HS-27A (cell line): ENCODE results near the gene ZNHIT3.

ENCODE experiments used
- DNase-seq: peaks from one replicate; pipeline ENCODE4 v3.0.0-alpha.2; 2012; ENCODE audit warnings: low read depth, missing footprints

The ZNHIT3 gene

DNA sequence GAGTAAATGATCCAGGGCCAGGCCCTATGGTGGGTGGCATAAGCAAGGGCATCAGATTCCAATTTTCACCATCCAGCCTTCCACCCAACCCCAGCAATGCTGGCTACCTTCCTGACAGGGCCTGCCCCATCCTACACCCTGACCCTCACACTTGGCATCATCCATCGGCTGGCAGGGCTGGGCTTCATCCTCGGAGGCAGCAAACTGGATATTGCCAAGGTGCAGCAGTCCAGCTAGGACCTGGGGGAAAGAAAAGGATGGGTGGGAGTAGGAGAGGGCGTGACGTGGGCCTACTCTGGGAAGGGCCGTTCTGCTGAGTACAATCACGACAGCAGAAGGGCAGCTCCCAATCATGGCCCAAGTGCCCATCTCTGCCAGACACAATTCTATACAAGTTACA, 24.7 kb downstream of the ZNHIT3 start:
- no peak for DNase-seq

DNA sequence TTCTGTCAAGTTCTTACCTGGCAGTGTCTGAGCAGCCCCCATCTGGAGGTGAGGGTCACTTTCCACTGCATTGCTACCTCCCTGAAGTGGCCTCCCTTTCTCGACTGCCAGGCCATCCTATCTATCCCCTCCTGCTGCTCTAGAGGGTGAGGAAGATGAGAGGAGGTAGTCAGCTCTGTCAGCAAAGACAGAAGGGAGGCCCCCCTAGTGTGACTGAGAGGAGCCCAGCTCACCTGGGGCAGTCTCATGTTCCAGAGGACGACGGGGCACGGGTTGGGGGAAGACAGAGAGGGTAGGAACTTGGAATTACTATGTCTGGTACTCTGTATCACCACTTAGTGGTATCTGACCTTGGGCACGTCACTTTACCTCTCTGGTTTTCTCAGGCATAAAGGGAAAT, 26.2 kb downstream of the ZNHIT3 start:
- no peak for DNase-seq

DNA sequence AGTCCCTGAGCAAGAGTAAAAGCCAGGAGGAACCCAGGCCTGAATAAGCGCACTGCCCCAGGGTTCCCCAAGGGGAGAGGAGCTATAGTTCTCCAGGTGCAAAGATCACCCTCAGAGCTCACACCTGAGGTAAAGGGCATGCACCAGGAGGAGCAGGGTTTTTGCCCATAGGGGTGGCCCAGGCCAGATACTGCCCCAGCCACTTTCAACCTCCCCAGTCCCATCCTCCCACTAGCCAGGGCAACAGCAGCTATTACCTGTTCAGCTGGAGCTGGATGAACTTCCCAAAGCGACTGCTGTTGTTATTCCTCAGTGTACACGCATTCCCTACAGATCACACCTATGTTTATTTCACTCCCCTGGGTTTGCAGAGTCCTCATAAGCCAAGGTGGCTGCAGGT, 28.4 kb downstream of the ZNHIT3 start:
- DNase-seq: no peak

DNA sequence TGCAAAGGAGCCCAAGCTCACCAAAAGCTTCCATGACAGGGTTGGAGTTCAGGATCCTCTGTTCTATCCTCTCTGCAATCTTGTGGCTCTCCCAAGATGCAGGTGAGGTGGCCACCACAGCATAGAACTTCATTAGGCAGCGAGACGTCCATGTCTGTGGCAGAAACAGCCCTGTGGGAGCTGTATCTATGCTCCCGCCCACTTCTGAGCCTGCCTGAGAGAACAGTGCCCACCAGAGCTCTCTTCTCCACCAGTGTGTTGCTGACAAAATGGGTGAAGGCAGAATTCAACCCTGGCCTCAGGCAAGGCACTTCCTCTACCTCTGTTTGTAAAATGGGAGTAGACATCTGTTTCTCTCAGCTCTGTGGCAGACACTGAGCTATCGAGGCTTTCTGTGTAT, 29.4 kb downstream of the ZNHIT3 start:
- no peak for DNase-seq

DNA sequence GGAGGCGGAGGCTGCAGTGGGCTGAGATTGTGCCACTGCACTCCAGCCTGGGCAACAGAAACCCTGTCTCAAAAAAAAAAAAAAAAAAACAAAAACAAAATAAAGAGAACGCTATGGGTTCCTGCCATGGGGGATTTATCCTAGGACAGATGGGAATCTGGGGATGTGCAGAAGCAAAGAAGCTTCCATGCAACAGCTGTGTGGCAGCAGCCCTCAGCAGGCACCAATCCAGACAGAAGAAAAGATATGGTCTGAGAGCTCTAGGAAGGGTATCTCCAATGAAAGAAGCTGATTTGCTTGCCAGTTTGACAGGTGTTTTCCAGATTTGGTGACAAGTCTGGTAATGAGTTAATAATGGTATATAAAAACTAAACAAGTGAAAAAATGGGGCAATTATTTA, 36.6 kb downstream of the ZNHIT3 start:
- DNase-seq: no peak

DNA sequence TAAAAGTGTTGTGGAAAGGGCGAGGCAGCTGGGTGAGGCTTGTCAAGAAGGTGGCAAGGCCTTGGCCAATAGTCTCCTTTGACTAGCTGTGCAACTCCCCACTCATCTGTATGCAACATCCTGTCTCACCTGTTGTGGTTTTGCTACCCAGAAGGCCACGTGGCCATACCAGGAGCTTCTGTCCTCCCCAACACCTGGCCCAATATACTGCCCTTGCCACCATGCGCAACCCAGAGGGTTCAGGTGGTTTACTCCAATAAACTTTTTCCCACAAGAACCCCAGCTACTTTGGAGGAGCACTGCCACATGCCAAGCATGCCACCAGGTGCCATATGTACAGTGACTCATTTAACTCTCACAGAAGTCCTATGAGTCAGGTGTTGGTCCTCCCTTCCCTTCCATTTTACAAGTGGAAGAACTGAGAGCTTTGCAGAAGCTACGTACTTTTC, 38.0 kb downstream of the ZNHIT3 start:
- no peak for DNase-seq

DNA sequence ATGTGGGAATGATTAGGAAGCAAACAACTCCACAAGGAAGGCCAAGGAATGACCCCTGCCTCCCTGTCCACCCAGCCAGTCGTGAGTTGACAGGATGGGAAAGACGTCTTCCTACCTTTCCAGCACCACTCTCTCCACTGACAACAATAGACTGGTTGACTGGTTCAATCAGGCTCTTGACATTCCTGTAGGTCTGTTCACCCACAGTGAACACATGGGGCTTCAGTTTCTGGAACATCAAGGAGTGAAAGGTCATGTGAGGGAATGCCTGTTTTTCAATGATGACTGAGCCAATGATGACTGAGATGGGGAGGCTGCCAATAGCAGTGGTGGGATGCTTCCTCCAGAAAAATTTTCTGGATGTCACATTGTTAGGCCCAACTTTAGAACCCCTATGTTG, 38.6 kb downstream of the ZNHIT3 start:
- no peak for DNase-seq

DNA sequence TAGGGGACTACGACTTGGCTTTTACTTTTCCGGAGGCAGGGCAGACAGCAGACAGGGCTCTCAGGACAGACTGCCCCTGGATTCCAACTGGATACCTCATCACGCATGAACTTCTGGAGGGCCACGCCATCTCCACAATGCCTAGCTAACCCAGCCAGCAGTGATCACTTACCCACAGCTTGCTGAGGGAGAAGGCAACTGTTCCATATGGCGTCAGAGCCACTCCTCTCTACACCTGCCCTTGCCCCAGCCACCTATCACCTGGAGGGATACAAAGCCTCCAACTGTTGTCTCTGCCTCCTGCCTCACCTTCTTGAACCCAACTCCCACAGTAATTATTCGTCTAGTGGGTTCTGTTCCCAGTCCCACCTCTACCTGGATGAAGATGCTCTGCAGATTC, 39.4 kb downstream of the ZNHIT3 start:
- no peak for DNase-seq

DNA sequence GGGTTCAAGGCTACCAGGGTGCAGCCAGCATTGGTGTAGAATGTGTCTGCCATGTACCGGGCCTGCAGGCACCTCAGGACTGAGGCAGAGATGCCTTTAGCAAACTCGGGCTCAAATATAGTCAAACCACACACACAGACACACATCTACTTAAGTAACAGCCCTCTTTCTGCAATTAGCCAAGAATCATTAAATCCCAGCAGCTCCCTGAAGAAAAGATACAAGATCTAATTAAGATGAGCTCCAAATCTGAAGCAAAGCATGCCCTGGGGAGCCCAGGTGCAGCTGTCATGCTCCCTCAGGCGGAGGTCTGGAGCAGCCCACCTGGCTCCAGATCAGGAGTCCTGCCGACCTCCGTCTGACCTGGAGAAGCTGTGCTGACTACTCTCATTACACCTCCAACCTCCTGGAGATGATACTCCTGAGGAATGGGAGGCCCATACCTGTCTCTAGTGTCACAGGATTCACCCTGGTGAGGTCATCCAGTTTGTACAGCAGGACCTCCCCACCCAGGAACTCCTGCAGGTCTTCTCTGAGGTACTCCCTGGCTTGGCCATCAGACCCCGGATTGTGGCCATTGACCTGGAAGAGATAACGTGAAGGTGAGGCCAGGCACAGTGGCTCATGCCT, 41.3 kb downstream of the ZNHIT3 start:
- no peak for DNase-seq

DNA sequence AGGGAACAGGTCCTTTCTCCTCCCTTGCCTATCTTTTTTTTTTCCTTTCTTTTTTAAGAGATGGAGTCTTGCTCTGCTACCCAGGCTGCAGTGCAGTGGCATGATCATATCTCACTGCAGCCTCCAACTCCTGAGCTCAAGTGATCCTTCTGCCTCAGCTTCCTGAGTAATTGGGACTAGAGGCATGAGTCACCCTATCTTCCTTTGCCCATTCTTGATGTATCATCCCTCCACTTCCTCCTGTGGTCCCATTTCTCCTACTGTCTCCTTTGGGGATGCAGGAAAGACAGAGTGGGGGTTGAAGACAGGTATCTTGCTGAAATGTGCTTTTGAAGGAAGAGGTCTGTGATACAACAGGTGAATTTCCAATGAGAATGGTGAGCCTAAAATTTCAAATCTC, 42.6 kb downstream of the ZNHIT3 start:
- no peak for DNase-seq

DNA sequence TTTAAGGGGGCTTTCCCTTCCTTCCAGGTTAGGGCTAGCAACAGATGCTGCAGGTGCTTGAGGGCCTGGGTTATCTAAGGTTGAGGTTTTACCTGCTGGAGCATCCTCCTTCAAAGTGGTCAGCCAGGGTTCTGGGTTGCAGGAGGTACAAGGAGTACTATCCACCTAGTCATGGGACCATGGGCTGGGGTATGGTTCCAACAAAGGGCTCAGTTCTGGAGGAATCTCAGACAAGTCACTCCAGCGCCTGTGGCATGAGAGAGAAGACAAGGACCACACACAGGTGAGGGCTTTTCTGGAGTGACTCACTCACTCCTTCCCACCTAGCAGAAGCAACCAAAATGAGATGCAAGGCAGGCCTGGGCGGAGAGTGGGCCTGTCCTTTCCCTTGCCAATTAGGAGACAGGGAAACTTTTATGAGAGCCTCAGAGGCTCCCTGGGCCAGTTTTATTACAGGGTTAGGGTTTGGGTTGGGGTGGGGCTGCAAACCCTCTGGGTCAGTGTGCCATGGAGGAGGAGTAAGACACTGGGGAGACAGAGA, 46.0 kb downstream of the ZNHIT3 start:
- no peak for DNase-seq

DNA sequence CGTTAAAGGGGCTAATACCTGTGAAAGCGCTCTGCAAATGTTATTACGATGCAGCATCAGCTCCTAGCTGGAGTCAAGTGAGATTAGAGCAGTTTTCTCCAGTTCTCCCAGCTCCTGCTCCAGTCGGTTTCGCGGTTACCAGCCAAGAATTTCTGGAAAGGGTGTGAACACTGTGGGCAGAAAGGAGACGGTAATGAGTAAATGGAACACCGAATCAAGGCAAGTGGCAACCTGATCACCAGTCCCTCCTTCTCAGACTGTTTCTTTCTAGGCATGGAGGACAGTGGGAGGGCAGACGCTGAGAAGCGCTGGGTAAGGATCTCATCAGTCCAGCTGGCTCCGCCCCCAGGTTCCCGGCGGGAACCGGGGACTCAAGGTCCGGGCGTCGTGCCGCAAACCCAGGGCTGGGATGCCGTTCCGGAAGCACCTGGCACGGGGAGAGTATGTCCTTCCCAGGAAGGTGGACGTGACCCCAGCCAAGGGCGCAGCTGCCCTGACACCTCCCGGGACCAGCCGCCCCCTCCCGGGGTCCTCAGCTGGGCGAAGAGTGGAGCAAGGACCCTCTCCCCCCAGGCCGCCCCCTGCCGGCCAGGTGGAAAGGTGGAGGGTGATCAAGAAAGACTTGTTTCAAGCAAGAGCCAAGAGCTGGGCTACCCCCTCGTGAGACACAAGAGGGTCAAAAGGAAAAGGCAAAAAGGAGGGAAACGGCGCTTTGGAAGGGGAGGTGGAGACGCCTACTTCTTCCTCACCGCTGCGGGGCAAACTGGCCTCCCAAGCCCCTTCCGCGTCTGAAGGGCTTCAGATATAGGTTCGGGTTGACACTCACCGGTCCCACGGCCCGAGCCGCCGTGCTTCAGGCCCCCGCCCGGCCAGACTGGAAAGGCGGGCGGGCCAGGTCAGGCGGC, 47.7 kb downstream of the ZNHIT3 start:
- DNase-seq: no peak

DNA sequence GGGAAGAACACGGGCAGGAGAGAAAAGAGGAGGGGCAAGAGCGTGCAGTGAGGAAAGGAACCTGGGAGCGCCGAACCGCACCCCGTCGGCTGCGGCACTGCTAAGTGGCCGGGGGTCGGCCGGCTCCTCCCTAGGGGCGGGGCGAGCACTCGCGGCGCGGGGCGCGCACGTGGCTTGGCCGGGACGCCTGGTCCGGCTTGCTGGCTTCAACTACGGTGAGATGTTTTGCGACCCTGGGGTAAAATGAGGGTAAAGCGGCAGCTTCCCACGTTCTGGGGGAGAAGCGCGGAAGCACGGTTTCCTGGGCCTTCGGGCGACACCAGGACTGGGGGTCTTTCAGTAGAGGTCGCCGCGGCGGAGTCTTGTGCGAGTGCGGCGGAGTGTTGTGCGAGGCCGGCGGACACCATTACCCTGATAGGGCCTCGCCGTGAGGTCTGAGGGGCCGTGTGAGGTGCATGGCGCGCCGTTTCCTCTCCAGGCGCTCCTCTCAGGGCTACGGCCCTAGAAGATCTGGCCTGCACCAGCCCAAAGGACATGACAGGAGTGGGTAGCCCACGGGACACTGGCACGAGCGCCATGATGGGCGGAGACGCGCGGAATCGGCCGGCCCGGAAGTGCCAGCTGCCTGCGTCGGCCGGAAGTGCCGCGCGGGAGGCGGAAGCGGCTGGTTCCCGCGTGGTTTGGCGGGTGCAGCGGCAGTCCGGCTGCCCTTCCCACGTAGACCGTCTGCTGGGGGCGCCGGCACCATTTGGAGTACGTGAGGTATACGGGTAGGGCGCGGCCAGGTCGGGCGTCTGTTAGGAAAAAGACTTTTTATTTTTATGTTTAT, 48.6 kb downstream of the ZNHIT3 start, which contains the start of the genes MYO19 and PIGW:
MYO19 (minus strand) TSS at position 29 of the 829 bp plus-strand sequence. CDS start 2,330 bp downstream, outside the sequence.
PIGW (plus strand) TSS at position 148 of the 829 bp plus-strand sequence. CDS start 2,115 bp downstream, outside the sequence.
- no peak for DNase-seq

DNA sequence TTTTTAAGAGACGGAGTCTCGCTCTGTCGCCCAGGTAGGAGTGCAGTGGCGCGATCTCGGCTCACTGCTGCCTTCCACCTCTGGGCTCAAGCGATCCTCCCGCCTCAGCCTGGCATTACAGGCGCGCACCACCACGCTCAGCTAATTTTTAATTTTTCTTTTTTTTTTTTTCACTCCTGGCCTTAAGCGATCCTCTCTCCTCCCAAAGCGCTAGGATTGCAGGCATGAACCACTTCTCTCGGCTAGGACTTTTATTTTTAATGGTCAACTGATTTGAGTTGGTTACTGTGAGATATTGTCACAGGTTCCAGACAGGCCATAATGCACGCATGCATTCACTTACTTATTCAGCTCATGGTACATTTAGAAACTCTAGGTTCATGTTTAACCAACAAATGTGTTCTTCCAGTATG, 49.2 kb downstream of the ZNHIT3 start:
- no peak for DNase-seq

DNA sequence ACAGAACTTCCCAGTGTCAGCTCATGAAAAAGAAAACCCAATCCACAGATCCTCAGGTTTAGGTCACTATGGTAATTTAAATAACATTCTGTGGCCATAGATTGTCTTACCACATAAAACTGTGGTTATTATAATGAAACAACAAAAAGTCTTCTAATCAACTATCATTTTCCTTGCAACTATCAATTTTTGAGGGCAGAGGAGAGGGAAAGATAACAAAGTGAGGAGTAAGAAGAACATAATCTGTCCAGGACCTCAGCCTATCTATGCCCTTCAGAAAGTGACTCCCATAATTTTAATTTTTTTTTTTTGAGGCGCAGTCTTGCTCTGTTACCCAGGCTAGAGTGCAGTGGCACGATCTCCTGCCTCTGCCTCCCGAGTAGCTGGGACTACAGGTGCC, 54.2 kb downstream of the ZNHIT3 start:
- no peak for DNase-seq

DNA sequence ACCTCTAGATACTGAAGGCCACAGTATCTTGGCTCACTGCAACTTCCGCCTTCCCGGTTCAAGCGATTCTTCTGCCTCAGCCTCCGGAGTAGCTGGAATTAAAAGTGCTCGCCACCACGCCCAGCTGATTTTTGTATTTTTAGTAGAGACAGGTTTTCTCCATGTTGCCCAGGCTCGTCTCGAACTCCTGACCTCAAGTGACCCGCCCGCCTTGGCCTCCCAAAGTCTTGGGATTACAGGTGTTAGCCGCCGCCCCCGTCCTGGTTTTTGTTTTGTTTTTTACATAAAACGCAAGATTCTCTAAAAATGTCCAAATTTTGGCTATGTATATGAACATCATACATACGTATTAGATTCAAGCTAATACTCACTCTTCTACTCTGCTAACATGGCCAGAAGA, 56.3 kb downstream of the ZNHIT3 start:
- DNase-seq: no peak

DNA sequence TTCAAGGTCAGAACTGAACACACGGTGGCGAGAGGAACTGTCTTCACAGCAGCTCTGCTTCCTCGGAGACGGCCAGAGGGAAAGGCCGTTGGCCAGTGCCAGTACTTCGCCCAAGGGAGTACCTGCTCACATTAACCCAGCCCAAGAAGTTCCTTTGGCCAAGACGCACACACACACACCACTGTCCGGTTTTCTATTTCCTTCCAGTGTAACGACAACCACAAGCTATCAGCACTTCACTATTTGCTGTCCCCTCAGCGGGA, 57.5 kb downstream of the ZNHIT3 start:
- no peak for DNase-seq

DNA sequence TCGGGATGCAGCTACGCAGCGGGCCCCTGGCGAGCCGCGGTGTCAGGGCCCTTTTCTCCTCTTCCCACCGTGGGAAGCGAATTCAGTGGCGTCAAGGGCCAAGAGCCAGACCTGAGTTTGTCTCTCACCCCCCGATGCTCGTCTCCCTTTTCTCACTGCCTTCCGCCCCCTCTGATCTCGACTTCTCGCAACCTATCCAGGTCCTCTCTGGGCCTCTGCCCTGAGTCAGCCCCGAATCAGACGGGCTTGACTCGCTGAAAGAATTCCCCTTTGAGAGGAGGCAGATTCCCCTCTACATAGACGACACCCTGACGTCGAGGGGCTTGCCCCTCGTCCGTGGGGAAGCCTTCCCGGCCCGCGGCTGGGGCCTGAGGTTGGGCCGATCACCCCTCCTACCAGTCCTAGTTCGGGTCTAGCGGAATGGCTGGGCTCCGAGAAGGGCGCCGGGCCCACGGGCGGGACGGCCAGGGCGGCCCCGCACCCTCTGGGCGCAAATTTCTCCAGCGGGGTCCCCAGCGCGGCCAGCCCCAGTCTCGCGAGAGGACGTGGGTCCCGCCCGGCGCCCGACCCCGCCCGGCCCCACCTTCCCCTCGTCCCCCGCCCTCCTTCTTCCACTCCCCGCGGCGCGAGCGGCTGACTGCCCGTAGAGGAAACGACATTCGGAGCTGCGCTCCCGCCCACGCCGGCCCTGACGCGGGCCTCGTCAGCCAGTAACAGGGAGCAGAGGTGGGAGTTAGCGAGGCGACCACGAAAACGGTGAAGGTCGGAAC, 58.0 kb downstream of the ZNHIT3 start, which contains the start of gene GGNBP2:
GGNBP2 (plus strand) TSS at position 613 of the 770 bp plus-strand sequence. CDS start 806 bp downstream, outside the sequence.
- DNase-seq: no peak

DNA sequence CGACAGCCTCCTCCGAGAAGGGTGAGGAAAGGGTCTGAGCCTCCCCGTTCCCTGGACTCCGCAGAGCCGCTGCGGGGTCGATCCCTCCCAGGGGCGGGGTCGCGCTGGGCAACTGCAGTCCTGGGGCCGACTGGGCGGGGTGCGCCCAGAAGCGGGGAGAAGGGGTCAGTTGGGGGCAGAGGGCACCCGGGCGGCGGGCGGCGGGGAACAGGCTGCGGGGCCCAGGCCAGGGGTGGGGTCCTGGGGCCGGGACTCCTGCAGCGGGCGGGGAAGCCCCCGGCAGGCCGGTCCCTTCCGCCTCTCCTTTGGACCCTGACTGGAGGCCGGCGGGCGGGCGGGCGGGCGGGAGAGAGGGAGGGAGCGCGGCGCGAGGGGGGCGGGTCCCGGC, 58.6 kb downstream of the ZNHIT3 start:
- no peak for DNase-seq
